Occipital lobe (tissue), 2 donors: ENCODE results near the gene STX8. TPM values are rescaled to one million over a fixed set of nuclear protein-coding genes. Genes with fewer than 3 reads are reported as not detected.

Source experiments
- DNase-seq: peaks from one replicate; lab custom pipeline; 2025; lab: John Stamatoyannopoulos, UW
- total RNA-seq: library from RNA; depleted of rRNA; stranded (reverse); fragments of >200 nt; gene quantifications from one replicate; pipeline ENCODE4 v1.2.3, GENCODE V29; 2014

The STX8 gene
- total RNA-seq, 1 donor from 2014 or later: 42.9 TPM

DNA sequence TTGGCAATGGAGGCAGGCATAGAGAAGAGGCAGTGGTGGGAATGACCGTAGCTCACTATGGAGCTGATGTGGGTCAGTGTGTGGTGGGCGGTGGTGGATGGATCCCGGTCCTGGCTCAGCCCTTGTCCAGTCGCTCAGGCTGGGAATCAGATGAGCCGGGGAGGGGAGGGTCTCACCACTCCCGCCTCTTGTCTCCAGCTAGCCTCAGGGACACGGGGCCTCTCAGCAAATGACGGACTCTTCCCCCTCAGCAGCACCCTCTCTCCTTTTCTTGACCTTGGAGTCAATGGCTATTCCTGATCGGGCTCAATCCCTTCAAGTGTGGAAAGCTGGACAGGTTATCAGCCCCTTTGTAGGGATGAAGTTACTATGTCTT lies 345.8 kb downstream of the STX8 start:
- no peak for DNase-seq

DNA sequence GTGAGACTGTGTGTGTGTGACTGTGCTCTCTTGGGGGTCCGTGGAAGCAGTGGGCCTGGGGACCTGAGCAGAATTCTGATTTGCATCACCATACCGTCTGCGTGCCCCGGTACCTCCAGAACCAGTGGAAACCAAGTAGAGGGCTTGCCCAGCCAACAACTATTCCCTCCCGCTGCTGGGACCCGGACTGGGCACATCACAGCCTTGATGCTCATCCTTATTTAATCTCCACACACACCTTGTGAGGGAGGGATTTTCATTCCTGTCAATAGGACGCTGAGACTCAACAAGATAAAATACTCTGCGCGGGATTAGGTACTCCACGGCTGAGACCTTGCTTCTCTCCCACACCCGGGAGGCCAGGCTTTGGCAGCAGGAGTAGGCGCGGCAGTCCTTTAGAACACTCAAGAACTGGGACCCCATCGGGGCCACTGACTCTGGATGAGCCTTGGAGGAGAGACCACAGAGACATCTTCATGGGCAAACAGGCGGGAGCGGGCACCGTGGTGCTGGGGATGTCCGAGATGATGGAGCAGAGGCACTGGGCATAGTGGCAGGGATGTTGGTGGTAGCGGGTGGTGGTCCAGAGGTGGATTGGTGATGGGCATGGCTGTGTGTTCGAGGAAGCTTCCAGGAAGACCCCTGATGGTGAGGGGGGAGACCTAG lies 346.3 kb downstream of the STX8 start:
- DNase-seq: no peak

DNA sequence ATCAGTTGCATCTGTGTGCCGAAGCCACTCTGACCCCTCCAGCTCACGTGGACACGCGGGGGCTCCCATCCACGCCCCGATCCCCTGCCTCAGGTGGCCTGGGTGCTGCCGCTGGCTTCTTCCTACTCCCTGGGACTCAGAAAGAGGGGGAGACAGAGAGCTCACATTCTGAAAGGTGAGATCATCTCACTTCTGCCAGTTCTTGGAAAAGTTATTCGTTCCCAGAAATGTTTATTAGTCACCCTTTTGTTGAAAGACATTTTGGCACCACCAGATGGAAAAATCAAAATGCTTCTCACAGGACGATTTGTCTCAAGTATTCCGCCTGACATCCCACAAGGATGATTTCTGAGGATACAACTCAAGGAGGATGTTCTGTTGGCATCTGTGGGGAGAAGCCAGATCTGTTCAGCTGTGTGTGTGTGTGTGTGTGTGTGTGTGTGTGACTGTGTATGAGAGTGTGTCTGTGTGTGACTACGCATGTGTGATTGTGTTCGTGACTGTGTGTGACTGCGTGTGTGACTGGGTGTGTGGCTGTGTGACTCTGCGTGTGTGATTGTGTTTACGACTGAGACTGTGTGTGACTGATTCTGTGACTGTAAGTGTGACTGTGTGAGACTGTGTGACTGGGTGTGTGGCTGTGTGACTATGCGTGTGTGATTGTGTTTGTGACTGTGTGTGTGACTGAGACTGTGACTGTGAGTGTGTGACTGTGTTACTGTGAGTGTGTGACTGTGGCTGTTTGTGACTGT lies 347.0 kb downstream of the STX8 start:
- no peak for DNase-seq

DNA sequence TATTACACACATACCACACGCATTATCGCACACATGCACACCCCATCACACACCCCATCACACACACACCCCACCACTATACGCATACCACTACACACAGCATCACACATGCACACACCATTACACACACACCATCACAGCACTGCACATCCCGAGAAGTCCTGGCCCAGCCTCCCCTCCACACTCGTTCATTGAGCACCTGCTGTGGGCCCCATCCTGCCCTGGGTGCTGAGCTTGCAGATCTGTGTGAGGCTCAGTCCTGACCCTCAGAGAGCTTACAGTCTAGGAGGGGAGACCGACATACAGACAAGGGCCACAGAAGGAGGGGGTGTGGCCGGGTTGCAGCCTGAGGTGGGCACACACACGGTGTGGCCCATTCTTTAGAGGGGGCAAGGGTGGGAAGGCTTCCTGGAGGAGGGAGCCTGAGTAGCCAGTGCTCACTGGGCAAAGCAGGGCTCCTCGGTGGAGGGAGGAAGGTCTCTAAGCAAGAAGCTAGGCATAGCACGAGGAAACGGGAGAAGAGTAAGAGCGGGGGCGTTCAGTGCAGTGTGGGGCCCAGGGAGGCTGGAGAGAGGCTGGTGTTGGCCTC lies 347.7 kb downstream of the STX8 start:
- no peak for DNase-seq

DNA sequence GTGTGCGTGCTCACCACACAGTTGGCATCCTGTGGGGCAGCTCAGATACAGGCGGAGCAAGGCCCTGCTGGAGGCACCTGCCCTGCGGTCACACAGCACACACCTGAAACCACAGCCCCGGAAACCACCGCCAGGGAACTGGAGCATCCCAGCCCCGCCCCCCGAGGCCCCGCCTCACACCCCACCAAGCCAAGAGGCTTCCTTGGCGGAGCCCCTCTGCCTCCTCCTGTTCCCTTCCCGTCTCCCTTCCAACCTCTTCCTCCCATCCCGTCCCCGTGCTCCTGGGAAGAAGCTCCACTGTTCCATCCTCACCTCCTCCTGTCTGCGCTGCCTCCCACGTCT lies 348.9 kb downstream of the STX8 start:
- DNase-seq: no peak

DNA sequence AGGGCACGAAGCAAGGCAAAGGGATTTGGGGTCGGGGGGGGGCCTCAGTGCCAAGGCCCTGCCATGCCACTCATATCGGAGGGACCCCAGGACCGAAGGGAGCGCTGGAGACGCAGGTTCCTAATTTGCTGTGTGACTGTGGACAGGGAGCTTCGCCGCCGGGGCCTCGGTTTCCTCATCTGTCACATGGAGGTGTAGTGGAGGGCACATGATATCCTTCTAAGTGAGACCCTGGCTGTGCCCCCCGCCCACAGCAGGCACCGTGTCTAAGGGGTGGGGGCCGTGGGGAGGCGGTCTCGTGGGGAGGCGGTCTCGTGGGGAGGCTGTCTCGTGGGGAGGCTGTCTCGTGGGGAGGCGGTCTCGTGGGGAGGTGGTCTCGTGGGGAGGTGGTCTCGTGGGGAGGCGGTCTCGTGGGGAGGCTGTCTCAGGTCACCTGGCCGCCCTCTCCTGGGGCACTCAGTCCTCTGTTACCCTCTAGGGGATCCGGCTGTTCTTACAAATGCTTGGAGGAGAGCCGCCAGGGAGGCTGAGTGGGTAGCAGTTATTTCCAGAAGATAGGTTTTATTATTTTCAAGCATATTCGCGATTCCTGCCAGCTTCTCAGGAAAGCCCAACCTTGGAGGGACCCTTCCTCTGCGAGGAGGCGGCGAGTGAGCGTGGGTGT lies 349.4 kb downstream of the STX8 start:
- no peak for DNase-seq

DNA sequence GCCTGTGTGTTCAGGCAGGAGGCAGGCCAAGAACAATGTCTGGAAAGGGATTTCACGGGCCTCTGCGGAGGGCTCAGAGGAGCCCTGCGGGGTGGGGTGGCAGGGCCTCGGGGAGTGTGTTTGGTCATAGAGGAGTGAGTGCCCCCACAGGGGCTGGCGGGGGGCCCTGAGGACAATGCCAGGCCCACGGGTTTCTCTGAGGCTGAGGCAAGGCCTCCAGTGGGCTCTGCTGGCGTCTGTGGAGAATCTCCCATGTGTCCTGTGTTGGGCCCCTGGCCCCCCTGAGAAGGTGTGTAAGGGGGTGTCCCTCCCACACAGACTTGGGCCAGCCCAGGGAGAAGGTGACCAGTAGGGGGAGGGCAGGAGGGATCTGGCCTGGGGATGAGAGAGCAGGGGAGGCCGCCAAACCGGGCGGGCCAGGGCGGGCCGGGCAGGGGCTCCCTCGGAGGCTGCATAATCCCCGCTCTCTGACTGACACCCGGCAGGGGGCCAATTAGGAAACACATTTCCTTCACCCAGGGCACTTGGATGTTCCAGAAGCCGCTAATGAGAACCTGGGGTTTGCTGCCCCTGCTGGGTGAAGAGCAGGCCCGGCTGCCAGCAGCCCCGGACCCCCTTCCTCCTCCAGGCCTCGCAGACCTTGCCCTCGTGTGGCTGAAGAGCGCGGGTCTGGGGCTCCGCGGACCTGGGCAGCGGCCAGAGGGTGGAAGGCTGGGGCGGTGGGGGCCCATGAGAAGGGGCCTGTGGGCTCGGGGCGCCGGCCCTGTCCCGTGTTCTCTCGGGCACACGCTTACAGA lies 350.1 kb downstream of the STX8 start:
- no peak for DNase-seq

DNA sequence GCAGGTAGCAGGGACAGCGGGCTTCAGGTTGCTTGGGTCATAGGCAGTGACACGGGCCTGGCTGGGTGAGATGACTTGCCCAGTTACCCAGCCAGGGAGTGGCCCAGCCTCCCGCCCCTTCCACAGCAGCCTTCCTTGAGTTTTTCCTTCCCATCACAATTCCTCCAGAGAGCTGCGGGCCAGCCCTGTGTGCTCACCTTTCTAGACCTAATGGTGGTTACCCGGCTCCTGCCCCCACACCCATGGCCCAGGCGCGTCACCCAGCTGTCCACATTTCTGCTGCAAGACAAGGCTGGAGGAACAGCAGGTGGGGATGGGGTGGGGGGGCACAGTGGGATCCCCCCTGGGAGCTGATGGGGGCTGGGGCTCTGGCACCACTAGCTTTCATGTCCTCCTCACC lies 351.1 kb downstream of the STX8 start:
- DNase-seq: no peak

DNA sequence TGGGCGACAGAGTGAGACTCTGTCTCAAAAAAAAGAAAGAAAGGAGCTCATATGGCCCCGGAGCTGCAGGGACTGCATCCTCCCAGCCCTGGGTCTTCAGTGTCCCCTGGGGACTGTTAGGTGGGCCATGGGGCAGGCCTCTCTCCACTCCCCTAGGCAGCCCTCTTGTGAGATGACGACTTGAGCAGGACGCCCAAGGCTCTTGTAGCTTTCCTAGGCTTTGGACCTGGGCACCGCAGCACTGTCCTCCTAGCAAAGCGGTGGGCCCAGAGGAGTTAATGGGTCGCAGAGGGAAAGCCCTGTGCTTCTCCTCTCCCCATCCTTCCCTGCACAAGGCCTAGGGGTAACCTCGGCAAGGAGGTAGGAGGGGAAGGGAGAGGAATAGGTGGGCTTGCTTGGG lies 352.1 kb downstream of the STX8 start:
- DNase-seq: no peak

DNA sequence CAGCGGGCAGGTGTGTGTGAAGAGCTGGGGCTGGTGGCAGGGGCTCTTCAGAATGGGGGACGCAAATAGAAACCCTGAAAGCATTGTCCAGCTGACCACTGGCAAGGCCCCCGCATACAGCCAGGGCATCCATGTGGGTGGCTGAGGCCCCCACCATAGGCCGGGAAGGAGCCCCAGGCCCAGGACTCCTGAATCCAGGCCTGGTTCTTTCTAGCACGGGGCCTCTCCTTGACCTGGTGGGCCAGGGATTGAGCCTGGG lies 353.8 kb downstream of the STX8 start:
- DNase-seq: no peak

DNA sequence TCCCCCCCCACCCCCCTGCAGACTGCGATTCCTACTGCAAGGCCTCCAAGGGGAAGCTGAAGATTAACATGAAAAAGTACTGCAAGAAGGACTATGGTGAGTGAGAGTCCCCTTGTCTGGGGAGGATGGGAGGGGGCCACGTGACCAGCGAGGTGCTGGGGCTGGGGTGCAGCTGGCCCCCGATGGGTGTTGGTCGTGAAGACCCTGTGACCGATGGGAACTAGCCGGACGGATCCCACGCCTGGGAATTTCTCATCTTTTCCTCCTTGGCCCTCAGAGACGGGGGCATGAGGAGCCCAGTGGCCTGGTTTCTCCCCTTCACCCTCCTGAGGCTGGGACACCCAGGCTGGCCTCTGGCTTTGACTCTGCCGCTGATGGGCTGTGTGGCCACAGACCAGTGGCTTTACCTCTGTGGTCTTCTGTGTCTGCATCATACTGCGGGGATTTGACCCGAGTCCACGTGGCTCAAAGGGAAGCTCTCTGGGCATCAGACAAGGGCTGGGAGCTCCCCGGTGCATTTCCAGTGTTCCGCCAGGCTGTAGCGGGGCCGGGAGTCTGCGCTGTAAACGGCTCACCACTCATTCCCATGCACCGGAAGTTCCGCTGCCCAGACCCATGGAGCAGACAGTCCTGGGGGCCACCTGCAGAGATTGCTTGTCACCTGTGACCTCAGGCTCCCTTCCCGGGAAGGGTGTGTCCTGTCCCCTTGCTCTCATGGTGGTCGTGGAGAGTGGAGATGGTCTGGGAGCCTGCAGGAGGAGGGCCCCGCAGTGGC lies 354.3 kb downstream of the STX8 start:
- no peak for DNase-seq

DNA sequence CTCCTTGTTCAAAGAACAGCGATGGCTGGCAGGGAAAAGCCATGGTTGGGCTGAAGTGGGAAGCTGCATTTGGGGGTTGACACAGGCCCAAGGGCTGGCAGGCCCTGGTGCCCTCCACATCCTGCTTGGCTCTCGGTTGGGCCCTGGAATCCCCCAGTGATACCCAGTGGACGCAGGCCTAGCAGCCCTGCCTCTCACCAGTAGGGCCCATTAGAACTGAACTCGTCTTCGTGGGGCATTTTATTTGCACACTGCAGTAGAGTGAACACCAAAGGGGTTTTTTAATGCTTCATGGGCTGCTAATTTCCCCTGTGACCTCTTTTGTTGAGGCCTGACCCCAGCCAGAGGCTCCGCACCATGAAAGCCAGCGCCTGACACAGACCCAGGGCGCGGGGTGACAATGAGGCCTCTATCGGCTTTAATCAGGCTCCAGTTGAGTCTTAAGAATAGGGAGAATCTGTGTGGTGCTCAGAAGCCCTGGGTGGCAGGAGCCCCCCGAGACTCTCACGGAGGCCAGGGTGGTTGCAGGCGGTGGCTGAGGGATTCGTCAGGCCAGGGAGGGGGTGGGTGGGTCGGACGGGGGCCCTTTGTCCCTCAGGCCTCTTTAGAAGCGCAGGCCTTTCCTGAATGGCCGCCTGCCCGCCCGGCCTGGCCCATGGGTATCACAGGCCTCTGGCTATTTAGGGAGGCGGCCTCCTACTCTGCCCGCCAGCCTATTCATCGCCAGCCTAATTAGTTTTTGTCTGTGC lies 355.0 kb downstream of the STX8 start:
- DNase-seq: no peak

DNA sequence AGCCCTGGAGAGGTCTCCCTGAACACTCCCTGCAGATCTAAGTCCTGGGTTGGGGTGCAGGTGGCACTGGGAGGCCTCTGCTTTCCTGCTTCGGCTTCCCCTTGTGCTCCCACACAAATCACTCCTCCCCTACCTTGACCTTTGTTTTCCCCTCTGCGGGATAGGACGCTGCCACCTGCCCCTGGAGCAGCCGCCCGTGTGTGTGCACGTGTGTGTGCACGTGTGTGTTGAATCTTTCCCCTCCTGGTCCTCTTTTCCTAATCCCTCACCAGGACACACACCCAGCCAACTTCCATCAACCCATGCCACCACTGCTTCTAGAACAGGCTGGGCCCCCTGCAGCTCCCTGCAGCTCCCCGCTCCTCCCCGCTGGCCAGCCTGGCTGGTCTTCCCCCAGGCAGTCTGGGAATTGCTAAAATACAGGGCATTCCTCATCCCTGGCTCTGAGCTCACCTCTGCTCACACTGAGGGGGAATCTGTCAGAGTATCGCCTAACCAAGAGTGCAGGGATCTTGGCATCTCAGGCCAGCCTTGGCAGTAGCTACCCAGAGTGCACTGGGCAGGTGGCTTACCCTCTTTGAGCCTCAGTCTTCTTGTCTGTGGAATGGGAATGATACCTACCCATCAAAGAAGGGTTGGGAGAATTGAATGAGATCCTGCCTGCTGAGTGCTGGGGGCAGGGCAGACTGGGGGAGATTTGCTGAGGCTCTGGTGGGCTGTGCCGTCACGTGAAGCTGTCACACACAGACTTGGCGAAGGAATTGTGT lies 355.8 kb downstream of the STX8 start:
- DNase-seq: no peak

DNA sequence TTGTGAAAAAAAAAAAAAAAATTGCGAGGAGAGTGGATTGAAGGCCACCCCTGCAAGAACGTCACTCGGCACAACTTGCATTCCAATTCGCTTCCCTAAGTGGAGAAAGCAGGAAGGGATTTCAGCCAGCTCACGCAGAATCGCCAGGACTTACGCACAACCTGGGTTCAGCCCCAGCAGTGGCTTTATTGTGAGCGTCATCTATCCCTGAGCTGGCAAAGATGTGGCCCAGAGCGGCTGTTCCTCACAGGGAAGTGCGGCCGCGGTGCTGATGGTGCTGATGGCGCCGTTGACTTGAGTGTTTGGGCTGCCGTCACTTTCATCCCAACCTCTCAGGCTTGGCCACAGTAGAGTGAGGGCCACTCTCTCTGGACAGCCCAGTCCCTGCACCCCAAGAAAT lies 356.7 kb downstream of the STX8 start:
- no peak for DNase-seq

DNA sequence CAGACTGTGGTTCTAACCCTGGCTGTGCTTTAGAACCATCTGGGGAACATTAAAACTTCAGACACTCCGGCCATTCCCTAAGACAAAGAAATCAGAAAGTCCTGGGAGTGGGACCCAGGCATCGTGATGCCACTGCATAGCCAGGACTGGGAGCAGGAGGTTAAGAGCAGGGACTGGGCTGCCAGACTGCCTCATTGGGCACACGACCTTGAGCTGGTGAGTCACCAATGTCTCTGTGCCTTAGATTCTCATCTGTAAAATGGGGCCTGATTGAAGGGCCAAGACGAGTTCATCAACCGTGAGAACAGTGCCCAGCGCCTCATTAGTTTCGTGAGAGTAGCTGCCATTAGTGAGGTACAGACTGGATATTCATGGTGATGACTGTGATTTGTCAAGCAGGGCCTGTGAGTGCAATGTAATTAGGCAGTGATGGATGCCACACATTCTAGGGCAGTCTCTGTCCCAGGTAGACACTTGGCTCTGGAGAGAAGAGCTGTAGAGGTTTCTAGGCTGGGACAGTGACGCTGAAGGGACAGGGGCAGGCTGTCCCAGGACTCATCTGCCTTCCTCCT lies 357.5 kb downstream of the STX8 start:
- no peak for DNase-seq

DNA sequence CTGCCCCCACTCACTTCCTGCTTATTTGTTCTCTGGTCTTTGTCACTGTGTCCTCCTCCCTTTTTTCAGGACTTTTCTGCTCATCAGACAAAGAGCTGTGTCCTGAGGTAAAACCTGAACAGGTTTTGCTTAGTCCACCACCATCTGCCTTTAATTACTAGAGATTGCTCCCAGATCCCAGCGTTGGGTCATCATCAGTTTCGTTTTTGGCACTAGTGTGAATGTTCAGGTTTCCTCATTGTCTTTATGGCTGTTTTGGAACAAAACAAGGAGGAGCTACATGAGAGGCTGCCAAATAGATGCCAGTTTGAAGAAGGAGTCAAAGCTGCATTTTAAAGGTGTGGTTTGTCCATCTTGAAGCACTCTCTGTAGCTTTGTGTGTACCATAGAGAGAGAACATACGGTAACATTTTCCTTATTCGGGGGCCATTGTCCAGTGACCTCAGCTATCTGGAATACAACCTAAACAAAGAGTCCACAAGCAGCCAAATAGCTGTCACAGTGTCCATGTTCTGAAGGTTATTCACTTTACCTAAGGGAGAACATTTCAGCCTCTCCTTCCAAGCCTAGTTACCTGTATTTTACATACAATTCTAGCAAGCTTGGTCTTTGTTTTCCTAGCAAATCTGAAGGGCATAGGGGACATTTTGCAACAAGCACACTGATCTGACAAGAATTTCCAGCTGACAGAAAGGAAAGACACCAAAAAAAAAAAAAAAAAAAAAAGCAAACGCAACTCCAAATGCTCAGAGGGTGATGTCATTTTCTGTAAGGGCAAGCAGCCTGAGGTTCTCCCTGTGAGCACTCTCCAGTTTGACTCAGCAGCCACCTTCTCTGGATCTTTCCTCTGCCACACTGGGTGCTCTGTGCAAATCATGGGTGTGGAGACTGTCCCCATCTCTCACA lies 358.2 kb downstream of the STX8 start:
- DNase-seq: no peak

DNA sequence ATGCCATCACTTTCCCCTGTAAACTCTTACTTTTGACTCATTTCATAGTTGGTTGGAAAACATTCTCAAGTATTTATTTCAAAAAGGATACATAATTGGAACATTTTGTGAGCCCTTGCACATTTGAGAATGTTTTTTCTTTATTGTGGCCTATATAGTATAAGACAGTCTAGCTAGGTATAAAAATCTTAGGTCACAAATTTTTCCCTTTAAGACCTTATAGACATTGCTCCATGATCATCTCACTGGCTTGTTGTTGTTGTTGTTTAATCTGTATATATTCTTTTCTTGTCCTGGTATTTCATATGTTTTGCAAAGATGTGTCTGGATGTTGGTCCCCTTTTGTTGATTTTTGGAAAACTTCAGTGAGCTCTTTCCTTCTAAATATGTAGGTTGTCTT lies 360.2 kb downstream of the STX8 start:
- DNase-seq: no peak

DNA sequence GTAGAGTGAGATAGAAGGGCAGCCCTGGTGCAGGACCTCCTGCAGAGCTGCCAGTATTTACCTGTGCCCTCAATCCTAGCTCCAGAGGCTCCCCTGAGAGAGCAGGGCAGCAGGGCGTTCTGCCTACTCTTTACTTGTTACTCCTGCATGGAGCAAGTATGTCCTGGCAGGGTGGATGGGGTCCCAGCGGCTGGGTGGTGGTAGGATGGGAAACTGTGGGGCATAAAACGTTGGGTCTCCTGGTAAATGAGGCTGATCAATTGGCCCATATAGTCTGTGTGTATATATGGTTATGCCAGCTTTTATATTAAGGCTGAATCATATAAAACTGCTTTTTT lies 362.3 kb downstream of the STX8 start:
- DNase-seq: no peak
